SW 1271 (cell line): ENCODE results near the gene DGLUCY.
"Not testable (repeated sequence)": the region's sequence is repeated elsewhere in the genome, so short reads cannot be mapped to it uniquely, and the experiment has no call there.

Experiments used
- DNase-seq, 2 experiments: peaks; one replicate each; lab custom pipeline; 2025; lab: John Stamatoyannopoulos, UW

DGLUCY gene

DNA sequence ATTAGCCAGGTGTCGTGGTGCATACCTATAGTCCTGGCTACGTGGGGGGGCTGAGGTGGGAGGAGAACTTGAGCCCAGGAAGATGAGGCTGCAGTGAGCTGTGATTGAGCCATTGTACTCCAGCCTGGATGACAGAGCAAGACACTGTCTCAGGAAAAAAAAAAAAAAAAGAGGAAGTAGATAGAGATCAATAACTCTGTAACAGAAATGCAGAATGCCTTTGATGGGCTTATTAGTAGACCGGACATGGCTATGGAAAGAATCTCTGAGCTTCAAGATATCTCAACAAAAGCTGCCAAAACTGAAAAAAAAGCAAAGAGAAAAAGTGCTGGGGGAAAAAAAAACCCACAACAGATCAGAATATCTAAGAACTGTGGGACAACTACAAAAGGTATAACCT lies 93.1 kb downstream of the DGLUCY start:
- DNase-seq, result no peak

DNA sequence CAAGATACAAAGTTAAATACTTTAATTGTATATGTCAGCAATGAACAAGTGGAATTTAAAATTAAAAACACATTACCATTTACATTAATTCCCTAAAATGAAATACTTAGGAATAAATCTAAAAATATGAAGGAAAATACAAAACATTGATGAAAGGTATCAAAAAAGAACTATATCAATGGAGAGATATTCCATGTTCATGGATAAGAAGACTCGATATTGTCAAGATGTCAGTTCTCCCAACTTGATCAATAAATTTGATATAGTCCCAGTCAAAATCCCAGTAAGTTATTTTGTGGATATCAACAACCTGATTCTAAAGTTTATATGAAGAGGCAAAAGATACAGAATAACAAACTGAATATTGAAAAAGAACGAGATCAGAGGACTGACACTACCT lies 97.1 kb downstream of the DGLUCY start:
- no peak for DNase-seq

DNA sequence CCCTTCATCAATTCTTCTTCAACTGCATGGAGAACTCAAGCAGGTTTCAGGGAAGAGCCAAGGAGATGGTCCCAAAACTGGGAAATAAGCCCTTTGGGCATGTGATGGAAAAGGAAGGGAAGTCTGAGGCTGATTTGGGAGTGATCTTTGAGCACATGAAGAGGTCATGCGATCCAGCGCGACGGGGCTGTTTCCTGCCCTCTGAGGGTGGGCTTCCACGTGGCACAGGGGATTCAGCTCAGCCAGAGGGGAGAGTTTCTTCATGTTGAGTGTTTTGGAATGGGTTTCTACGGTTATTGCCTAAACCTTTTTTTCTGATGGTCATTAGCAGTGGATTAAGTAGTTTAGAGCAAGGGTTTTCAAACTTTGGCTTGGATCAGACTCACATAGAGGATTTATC lies 100.4 kb downstream of the DGLUCY start:
- no peak for DNase-seq

DNA sequence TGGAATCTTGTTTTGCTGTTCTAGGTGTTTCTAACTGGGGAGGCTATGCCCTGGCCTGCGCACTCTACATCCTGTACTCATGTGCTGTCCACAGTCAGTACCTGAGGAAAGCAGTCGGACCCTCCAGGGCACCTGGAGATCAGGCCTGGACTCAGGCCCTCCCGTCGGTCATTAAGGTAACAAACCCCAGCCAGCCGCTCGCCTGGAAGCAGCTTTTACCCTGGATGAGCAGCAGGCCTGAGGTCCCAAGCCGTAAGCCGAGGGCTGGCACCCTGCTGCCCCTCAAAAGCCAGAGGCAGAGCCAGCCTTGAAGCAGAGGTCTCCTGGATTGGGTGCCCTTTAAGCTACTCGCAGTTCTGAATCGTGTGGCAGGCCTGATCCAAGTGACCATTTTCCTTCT lies 101.5 kb downstream of the DGLUCY start:
- DNase-seq, result no peak

DNA sequence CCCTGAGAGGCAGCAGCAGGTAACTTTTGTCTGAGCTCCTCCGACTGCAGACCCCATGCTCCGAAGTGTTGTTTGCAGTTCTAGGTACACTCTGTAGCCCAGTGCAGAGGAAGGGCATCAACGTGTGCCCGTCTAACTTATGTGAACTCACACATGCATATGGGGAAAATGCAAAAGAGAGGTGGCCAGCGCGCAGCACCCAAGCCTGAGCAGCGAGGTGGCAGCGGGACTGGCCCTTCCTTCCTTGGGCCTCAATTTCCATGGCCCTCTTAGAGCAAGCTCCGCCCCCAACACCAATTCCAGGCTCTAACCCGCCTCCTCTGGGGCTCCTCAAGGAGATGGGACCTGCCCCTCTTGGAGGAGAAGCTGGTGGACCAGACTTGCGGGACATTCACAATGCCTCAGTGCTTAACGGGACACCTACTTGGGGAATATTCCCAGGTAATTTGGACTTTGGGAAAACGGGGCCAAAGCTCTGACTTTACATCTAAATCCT lies 102.9 kb downstream of the DGLUCY start:
- no peak for DNase-seq

DNA sequence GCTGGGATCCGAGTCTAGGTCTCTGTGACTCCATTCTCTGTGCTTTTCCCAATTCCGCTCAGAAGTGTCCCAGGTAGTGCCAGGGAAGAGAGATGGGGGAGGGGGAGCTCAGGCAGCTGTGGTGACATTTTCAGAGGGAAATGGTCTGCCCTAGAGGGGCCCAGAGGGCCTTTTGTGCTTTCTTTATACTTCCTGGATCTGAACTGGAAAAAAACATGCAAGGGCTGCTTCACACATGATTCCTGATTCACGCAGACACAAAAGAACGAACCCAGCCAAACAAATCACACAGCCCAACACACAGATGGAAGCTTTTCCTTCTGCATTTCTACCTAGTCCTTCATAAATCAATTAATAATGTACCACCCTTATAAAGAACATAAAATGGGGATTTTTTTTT lies 104.1 kb downstream of the DGLUCY start:
- no peak for DNase-seq

DNA sequence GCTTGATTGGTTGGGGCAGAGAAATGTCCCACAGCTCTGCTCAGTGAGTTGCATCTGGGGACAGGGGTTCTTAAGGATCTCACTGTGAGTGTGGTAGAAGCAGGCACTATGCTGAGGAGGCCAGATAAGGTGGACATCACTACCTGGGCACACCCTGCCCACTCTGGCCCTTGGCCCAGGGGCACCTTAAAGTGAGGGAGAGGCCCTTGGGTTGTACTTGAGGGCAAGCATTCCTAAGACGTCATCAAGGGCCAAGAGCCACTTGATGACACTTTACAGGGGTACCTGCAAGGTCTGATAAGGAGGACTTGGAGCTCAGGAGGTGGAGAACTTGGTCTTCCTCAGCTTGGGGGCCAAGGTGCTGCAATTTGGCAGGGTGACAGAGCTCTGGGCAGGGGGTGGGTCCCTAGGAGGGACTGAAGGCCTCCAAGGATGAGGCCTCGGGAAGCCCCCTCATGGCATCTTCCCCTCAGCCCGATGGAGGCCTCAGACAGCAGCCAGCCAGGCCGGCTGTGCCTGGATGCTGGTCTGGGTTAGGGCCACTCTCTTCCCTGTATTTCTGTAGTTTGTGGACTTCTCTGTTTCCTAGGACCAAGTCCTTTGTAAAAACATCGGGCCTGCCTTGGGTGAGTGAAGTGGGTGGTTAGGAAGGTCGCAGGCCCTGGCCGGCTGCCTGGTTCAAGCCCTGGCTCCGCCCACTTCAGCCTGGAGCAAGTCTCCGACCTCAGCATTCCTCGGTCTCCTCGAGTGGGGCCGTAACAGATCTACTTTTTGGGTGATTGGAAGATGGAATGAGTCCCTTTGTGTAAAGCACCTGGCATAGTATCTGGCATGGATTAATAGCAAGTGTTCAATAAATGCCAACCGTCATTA lies 105.9 kb downstream of the DGLUCY start:
- no peak for DNase-seq

DNA sequence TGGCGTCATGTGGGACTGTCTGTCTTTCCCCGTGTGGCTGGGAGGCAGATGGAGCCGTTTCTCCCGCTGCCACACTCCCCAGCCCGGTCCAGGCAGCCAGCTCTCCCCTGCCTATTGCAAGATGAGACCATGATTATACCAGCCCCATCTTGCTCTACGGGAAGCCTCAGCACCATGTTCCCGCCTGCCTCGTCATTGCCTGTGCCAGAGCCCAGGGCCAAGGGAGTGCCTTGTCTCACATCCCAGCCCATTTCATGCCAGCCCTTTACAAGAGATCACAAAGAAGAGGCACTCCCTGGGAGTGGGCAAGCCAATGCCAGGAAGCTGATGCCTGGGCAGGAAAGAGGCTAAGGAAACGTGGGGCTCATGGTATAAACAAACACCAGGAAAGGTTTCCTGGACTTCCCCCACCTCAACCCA lies 106.7 kb downstream of the DGLUCY start:
- DNase-seq, result no peak

DNA sequence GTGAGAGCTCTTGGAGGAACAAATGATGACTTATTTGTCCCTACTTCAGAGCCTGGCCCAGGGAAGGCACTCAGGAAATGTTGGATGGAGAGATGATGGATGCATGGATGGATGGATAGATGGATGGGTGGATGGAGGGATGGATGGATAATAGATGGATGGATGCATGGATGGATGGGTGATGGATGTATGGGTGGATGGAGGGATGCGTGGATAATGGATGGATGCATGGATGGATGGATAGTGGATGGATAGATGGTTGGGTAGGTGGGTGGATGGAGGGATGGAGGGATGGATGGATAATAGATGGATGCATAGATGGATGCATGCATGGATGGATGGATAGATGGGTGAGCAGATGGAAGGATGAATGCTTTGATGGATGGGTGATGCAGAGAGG lies 107.4 kb downstream of the DGLUCY start:
- no peak for DNase-seq

DNA sequence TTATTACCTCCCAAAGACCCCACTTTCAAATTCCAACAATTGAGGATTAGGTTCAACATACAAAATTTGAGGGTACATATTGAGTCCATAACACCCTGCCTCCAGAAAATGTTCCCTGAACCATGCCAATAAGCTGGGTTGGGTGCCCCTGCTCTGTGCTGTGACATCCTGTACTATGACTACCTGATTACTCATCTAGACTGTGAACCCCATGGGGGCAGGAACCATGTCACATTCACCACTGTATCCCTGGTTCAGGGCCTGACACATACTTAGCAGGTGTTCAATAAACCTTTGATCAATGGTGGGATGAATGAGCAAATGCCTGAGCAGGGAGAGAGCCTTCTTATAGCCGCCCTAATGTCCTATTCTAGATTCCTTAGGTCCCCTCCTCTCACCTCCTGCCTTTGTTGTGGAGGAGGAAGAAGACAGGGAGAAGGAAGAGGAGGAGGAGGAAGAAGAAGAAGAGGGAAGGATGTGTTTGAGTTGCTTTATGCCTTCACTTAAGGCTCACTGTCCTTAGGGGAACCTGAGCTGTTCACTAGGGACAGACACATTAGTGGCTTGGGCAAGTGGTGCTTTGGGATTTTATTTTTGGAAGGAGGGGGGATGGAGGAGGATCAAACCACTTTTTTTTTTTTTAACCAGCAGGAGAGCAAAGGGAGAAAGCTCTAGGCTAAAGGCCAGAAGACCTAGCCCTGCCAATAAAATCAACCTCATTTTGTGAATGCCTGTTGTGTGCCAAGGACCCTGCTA lies 109.3 kb downstream of the DGLUCY start:
- no peak for DNase-seq

DNA sequence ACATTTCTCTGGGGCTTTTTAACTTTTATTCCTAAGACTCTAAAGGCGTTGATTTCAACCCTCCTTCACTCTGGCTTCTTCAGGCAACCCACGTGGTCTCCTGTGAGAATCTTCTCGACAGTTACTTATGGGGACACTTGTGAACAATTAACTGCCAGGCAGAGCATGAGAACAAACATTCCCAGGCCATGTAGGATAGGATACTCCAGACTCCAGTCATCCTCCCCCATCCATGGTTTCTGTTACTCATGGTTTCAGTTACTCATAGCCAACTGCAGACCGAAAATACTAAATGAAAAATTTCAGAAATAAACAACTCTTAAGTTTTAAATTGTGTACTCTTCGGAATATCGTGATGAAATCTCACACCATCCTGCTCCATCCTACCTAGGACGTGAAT lies 111.2 kb downstream of the DGLUCY start:
- DNase-seq, result no peak

DNA sequence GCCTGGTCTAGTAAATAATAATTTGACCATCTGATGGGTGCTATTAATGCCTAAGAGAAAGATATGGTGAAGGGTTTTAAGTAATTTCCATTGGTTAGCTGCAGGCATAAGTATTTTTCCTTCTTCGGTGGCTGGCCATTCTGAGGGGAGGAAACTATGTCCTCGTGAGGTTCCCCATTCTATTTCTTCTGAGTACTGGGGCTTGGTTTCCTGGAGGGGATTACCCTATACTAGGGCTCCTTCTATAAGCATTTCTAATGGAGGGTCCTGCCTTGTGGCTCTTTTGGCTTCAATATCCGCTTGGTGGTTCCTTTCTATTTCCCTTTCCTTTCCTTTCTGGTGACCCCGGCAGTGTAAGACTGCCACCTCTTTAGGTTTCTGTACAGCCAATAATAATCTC lies 112.5 kb downstream of the DGLUCY start:
- DNase-seq, result not testable (repeated sequence)

DNA sequence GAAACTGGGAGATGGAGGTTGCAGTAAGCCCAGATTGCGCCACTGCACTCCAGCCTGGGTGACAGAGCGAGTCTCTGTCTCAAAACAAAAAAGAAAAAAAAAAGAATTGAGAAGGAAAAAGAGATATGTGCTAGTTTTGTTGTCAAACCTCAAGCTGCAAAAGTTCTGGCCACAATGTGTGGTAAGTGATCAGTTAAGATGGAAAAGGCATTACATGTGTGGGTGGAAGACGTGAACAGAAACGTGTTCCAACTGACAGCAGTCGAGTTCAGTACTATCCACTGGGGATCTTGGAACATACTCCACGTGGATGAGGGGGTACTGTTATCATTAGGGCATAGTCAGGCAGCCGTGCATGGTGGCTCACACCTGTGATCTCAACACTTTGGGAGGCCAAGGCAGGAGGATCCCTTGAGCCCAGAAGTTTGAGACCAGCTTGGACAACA lies 113.3 kb downstream of the DGLUCY start:
- no peak for DNase-seq

DNA sequence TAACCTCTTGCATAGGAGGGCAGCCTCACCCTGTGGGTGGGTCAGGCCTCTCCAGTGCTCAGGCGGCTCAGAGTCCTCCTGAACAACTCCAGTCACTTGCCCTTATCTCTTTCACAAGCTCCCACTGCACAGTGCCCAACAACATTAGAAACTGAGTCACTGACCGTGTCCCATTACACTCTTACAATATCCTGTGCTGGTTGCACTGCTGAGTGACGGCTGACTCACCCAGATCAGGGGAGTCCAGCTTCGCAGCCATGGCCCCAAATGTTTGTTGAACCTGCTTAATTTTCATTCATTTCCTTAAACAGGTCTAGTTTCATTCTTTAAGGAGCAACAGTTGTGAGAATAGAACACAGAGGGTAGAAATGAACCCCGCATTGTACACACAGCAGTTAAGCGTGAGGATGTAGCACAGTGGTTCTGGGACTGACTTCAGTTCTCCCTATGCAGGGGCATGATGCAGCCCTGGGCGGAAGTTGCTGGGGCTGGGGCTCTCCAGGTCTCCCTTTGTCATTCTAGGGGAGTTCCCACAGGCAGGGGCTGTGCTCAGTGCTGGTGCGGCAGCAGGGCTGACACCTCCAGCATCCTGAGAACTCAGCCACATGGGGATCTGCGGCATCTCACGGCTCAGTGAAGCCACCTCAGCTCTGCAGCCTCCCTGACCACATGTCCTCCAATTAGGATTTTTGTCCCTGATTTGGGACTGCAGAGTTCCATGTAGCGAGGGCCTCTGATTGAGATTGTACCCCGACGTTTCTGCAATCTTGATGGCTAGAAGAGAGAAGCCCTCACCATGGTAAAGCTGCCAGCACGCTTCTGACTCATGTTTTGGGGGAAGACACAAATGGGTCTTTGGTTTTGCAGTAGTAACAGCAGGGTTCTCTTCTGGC lies 114.5 kb downstream of the DGLUCY start:
- no peak for DNase-seq

DNA sequence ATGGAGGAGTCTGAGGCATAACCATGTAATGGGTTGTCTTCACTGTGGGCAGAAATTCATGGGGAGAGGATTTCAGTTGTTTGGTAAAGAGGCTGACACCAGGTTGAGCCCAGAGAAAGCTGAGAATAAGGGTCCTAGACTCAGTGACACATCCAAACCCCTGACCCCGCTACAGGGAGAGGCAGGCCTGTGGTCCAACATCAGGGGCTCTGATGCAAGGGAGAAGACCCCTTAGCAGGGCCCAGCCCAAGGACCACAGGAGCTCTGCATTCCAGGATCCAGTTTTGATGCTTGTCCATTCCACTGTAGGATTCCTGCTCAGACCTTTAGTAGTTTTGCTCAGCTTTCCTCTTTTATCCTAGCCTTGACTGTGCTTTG lies 115.1 kb downstream of the DGLUCY start:
- DNase-seq, result no peak

DNA sequence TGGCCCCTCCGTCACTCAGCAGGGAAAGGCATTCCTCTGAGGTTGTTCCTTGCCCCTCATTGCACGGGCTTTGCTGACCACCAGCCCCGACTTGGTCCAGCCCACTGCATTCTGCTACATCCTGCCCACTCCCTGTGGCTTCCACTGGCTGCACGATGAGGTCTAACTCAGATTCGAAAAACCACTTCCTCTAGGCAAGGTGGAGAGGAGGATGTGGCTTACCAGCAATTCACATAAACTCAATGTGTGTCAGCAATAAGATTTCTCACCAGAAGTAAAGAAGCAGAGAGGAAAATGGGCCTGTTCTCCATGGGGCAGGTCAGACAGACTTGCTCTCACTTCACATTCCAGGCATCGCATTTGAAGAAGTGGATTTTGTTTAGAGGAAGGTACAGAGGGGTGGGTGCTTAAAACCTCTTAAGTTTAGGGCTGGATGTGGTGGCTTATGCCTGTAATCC lies 115.9 kb downstream of the DGLUCY start:
- no peak for DNase-seq

DNA sequence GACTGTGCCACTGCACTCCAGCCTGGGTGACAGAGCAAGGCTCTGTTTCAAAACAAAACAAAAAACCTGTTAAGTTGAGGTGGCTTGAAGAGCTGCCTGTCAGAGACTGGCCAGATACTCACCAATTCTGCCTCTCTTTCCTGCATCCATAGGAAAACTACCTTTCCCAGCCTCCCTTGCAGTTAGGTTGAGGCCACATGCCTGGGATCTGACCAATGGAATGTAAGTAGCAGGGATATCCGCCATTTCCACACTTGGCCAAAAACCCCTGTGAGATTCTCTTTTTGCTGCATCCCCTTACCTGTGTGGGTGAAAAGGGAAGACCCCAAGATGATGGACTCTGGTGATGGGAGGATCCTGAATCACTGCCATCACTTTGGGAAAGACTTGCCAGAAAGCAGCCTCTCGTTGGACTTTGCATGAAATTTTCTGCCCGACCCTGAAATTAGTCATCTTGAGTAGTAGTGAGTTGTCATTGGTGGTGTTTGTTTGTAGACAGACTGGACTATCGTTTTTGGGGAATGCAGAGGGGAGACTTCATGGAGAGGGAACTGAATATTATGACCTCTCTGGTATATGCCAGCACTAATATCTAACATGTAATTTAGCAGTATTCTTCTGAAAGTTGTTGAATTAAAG lies 116.6 kb downstream of the DGLUCY start:
- no peak for DNase-seq

DNA sequence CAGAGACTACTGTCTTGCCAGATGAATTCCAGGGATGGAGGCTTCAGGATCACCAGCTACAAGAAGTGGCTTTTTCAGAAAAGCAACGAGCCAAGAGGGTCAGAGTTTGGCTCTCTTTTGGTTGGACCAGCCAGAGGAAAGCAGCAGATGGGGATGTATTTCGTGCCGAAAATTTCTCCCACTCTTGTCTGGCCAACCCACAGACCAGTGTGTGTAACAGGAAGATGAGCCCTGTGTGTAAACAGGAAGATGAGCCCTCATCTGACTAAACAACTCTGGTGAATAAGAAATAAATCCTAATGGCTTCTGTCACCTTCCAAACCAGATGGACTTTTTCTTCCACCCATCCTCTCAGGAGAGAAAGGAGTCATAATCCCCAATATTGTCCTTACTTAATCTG lies 117.6 kb downstream of the DGLUCY start:
- no peak for DNase-seq

DNA sequence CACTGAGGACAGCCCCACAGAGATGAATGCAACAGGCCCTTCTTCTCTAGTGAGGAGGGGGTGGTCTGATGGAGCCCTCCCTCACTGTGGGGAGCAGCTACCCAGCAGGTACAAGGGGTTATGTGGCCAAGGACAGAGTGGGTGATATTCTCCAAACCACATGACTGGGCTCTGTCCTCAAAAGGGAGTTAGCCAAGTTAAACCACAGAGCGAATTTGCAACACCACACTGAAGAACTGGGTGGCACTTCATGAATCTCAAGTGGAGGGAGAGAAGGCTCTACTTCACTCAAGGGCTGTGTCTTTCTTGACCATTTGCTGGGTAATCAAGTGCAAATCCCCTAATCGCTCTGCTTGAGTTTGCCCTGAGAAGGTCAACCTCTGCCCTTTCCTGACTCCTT lies 118.2 kb downstream of the DGLUCY start:
- DNase-seq, result no peak

DNA sequence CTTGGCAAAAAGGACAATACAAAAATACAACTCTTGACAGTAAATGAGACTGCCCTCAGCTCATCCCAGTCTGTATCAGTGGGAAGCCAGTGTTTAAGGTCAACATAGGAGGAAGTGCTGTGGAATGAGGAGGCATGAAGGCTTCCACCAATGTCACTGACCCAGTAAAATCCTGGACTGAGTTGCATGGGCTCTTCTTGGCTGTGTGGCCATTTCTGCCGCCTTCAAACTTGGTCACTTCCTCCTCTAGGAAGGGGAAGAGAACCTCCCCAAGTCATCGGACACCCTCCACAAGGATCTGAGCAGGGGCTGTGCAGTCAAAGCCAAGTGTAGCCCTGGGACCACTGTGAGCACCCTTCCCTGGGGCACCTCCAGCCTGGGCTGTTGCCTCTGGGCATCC lies 118.7 kb downstream of the DGLUCY start:
- DNase-seq, result no peak

DNA sequence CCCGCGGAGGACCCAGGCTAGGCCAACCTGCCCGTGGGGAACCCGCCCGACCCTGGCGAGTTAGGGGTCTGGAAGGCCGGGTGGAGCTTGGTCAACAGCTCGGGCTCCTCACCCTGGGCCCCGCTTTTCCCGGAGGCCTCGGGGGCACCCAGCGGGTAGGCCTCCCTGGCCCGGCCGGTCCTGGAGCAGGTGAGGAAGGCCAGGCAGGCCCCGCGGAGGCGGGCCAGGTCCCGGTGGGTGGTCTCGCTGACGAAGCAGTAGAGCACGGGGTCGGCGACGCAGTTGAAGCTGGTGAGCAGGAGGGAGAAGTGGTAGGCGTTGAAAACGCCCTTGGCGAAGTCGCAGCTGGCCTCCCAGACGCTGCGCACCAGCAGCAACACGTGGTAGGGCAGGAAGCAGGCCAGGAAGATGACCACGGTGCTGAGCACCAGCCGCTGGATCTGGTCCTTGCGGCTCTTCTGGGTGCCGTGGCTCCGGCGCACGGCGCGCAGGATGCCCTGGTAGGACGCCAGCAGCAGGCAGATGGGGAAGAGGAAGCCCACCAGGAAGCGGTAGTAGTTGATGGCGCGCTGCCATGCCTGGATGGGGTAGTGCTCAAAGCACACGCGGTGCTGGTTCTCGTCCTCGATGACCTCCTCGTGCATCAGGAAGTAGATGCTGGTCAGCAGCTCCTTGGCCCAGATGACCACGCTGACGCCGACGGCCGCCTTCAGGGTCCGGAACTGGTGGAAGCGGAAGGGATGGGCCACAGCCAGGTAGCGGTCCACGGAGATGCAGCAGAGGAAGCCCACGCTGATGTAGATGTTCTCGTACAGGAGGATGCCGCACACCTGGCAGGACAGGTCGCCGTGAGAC lies 120.3 kb downstream of the DGLUCY start:
- DNase-seq, result no peak
